HG03432 (cell line): ENCODE data around the gene WDPCP.
"Not testable (repeated sequence)": the region's sequence is repeated elsewhere in the genome, so short reads cannot be mapped to it uniquely, and the experiment has no call there.

Source experiments
- ATAC-seq: cut with Tn5 transposase; IDR thresholded peaks from one replicate; pipeline ENCODE4 v1.9.1; 2021; ENCODE audit warnings: mild to moderate bottlenecking, moderate library complexity; ENCODE audit not compliant: unreplicated experiment

Gene WDPCP

DNA sequence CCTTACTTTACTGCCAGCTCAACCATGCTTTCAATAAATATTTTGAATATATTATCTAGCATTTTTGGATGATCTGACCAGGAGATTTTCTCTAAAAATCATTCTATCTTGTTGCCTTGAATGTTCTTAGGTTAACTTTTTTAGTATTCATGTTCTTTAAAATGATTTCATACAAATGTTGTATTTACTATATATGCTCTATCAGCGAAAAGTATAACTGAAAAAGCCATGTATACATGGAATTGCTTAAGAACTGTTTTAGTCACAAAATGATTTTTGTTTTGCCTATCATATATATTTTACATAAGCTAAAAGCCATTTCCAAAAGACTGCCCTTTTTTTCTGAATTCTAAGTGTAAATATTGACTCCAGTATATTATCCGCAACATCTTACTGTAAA, 213.9 kb downstream of the WDPCP start:
- no peak for ATAC-seq

- ATAC-seq: no peak
Measured at GRCh38 chr2:63372549-63372948, 215.7 kb downstream of the WDPCP start.

GRCh38 chr2:63369146-63369545, 219.1 kb downstream of the WDPCP start:
- ATAC-seq: no peak

GRCh38 chr2:63364866-63365265, 223.4 kb downstream of the WDPCP start:
- no peak for ATAC-seq

DNA sequence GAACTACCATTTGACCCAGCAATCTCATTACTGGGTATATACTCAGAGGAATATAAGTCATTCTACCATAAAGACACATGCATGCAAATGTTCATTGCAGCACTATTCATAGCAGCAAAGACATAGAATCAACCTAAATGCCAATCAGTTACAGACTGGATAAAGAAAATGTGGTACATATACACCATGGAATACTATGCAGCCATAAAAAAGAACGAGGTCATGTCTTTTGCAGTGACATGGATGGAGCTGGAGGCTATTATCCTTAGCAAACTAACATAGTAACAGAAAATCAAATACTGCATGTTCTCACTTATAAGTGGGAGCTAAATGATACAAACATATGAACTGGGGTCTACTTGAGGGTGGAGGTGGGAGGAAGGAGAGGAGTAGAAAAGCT, 230.6 kb downstream of the WDPCP start:
- not testable (repeated sequence) for ATAC-seq

DNA sequence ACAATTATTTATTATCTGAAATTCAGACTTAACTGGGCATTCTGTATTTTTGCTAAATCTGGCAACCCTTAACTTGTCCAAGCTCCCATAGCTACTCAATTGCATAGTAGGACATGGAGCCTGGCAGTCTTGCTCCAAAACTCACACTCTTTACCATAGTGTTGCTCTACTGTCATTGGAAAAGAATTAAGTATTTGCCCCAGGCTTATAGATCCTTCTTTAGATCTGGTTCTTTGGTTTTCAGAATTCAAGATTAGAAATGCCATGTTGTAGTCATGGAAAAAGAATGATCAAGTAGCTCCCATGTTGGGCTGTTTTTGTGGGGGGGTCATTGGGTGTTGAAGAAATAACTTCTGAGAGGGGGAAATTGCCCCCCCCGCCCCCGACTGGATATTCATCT, 240.9 kb downstream of the WDPCP start:
- ATAC-seq: no peak

- no peak for ATAC-seq
Measured at GRCh38 chr2:63346411-63346810, 241.9 kb downstream of the WDPCP start.

DNA sequence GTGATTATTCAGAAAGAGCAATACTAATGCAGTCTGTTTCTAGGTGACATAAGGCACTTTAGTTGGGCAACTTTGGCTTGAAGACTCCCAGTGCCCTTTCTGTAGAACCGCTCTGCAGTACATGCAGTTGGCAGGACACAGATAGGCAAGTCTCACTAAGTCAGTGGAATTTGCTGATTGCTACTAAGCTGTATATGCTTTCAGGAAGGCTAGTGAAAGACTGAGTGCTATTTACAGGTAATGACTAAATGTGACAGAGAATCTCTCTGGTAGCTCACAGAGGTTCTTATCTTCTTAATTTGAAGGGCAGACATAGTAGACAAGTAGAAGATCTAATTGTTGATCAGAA, 243.0 kb downstream of the WDPCP start:
- ATAC-seq: no peak

DNA sequence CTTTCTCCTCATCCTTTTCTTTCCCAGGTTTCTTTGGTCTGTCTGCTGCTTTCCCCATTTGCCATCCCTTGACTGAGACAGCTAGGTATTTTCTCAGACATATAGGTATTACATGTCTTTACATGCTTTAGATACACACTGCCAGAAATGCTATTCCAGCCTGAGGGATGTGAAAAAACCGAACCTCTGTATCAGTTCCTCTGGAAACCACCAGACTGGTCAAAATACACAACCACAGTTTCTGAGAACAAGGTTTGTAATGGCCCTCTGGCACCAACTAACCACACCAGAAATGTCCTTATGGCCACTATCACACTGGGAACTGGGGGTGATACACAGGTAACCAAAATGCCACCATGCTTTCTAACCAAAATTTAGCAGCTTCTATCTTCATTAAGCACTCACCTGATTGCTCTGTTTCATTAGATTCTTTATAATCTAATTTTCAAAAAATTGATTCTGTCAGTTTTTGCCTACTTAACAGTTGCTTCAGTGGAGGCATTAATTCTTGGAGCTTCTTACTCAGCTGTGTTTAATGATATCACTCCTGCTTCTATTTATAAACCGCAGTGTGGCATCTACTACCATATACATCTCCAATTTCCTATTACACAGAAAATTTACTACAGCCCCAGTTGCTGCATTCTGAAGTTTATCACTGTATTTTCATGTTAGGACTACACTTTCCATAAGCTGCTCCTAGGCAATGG, 243.5 kb downstream of the WDPCP start:
- ATAC-seq: no peak

DNA sequence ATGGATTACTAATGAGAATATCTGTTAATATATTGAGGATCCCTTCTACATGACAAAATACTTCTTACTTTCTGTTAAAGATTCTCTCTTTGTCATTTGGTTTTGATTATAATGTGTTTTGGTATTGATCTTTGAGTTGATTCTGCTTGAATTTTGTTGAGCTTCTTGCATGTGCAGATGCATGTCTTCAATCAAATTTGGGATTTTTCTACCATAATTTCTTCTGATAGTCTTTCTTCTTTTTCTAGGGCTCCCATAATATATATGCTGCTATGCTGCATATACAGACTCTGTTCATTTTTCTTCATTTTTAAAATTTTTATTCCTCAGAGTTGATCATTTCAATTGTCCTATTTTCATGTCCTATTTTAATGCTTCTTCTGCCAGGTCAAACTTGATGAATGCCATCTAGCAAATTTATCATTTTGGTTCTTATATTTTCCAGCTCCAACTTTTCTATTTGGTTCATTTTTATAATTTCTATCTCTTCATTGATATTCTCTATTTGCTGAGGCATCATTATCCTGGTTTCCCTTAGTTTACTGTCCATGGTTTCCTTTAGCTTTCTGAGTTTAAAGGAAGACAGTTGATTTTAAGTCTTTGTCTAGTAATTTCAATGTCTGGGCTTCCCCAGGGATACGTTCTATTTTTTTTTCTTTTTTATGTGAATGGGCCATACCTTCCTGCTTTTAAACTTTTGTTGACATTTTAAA, 244.7 kb downstream of the WDPCP start:
- ATAC-seq: no peak

DNA sequence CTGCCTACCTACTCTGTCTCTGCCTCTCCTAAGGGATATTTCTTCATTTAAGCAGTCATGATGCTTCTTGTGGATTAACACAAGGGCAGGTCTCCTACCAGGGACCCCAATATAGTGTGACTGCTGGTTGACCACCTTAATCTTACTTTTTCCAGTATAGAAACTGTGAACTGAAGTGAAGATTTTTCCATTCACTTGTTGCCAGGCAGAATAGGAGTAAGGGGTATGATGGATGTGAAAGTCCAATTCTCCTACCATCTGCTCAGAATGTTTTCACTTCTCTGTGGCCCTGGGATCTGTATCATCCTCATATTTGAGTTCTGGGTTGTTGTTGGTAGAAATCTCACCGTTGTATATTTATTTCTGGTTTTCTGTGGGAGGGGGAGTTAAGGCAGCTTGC, 247.8 kb downstream of the WDPCP start:
- ATAC-seq: no peak

DNA sequence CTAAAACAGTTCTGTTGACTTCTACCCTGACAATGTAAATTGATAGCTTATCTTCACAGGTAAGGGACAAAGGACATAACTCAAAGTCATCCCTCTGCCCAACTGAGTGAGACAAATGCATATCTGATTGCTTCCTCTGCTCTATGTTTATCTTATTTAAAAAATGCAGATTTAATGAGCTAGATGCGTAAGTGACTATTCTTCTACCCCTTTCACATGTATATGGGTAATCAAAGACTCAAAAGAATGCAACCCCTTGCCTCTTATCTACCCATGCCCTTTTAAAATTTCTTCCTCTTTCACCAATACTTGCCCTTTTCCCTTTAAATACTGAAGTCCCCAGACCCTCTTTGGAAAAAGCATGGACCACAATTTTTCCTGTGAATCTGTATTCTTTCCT, 253.4 kb downstream of the WDPCP start:
- ATAC-seq: no peak

DNA sequence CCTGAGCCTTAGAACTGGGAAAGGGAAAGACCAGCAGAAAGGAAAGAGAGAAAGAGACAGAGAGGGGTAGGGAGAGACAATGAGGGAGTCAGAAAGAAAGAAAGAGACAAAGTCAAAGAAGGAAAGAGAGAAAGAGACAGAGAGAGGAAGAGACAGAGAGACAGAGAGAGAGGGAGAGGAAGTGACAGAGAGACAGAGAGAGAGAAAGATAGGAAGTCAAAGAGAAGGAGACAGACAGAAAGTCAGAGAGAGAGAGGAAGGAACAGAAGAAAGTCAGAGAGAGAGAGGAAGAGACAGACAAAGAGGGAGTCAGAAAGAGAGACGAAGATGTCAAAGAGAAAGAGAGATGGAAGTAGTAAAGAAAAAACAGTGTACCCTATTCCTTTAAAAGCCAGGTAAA, 261.8 kb downstream of the WDPCP start:
- ATAC-seq: no peak

- ATAC-seq: not testable (repeated sequence)
Measured at GRCh38 chr2:63323662-63324061, 264.6 kb downstream of the WDPCP start.

- ATAC-seq: not testable (repeated sequence)
Measured at GRCh38 chr2:63321973-63322372, 266.3 kb downstream of the WDPCP start.

DNA sequence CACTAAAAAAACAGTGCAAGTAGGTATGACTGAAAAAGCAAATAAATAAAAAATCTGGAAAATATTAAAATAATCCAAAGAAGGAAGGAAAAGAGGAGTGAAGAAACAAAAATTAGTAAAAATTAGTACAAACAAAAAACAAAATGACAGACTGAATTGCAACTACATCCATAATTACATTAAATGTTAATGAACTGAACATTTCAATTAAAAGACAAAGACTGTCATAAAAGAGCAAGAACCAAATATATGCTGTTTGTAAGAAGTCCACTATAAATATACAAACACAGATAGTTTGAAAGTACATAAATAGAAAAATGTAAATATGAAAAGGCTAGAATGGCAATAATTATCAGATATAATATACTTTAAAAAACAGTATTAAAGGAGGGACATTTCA, 267.6 kb downstream of the WDPCP start:
- ATAC-seq: no peak

DNA sequence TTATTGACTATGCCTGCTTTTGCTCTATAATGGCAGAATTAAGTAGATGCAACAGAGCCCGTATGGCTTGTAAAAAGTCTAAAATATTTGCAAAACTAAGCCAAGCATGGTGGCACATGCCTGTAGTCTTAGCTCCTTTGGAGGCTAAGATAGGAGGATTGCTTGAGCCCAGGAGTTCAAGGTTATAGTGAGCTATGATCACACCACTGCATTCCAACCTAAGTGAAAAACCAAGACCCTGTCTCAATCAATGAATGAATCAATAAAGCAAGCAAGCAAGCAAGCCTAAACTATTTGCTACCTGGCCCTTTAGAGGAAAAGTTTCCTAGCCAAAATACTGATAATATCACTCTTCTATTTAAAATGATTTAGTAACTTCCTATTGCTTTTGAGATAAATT, 277.7 kb downstream of the WDPCP start:
- no peak for ATAC-seq

- ATAC-seq: no peak
Measured at GRCh38 chr2:63301481-63301880, 286.8 kb downstream of the WDPCP start.

DNA sequence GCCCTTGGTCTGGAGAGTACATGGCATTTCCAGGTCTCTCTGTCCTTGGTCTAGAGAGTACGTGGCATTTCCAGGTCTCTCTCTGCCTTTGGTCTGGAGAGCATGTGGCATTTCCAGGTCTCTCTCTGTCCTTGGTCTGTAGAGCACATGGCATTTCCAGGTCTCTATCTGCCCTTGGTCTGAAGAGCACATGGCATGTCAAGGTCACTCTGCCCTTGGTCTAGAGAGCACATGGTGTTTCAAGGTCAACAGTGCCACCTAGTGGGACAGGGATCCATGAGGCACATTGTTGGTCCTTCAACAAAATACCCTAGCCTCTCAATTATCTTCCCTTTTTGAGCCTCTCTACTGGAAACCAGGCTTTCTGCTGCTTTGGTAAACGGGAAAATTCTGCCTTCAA, 287.4 kb downstream of the WDPCP start:
- ATAC-seq: no peak

GRCh38 chr2:63287956-63288355, 300.3 kb downstream of the WDPCP start:
- no peak for ATAC-seq

DNA sequence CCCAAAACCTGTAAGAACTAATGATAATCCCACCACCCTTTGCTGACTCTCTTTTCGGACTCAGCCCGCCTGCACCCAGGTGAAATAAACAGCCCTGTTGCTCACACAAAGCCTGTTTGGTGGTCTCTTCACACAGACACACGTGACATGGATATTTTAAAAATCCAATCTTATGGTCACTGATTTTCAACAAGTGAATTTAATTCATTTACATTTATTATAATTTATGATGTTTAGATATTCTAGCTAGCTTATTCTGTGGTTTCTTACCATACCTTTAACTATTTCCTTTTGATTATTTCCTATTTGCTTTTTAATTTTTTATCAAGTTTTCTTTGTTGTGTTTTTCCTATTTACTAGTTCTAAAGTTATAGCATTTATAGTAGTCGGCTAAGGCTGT, 301.8 kb downstream of the WDPCP start:
- not testable (repeated sequence) for ATAC-seq

DNA sequence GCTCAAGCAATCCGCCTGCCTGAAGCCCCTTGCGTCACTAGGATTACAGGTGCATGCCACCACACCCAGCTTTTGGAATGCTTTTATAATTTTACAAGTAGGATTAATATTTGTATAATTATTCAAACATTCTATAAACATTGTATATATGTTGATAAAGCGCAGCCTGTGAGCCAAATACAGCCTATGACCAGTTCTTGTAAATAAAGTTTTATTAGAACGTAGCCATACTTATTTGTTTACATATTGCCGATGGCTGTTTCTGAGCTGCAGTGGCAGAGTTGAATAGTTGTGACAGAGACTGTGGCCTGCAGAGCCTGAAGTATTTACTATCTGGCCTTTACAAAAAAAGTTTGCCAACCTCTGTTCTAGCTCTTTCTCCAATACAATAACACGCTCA, 305.0 kb downstream of the WDPCP start:
- no peak for ATAC-seq

- ATAC-seq: no peak
Measured at GRCh38 chr2:63272560-63272959, 315.7 kb downstream of the WDPCP start.
